Stimulated activated CD4-positive, alpha-beta T cell treated with anti-CD3 and anti-CD28 coated beads, Interleukin-1b, Interleukin-23, amount 100 ng/mL, for 24 hours (primary cell): ENCODE data around the gene ARAP1.

Source experiments
- DNase-seq, 4 experiments: peaks; one replicate each; pipeline ENCODE4 v3.0.0-alpha.2; 2020; ENCODE audit warnings: low read depth in 4 of 4, low spot score in 1 of 4

ARAP1 gene

DNA sequence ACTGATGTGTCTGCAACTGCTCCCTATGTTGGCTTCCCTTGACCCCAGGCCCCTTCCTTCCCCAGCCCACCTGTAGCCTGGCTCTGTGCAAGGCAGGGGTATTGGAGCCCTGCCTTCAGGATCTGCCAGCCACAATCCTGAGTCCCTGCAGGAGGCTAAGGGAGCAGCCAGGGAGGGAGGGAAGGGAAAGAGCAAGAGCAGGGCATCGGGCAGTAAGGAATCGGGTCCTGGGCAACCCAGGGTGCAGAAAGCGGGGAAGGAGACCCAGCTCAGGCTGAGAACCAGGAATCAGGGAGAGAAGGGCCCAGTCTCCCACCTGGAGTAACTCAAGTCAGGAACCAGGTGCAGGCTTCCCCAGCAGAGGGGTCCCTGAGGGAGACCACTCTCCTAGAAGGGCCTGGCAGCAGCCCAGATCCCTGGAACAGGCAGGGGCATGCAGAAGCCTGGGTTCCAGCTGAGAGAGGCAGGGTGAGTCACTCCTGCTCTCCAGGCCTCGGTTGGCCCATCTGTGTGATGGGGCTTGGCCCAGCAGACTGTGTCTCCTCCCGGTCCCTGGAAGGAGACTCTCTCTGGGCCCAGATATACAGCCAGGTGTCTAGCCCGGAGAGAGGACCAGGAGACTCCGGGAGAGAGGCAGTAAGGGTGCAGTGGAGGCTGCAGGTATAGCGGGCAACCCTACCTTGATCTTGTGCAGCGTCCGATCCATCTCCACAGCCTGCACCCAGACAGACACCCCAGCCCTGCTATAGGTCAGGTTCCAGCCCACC, 28.3 kb upstream of the ARAP1 start:
- DNase-seq = no peak

DNA sequence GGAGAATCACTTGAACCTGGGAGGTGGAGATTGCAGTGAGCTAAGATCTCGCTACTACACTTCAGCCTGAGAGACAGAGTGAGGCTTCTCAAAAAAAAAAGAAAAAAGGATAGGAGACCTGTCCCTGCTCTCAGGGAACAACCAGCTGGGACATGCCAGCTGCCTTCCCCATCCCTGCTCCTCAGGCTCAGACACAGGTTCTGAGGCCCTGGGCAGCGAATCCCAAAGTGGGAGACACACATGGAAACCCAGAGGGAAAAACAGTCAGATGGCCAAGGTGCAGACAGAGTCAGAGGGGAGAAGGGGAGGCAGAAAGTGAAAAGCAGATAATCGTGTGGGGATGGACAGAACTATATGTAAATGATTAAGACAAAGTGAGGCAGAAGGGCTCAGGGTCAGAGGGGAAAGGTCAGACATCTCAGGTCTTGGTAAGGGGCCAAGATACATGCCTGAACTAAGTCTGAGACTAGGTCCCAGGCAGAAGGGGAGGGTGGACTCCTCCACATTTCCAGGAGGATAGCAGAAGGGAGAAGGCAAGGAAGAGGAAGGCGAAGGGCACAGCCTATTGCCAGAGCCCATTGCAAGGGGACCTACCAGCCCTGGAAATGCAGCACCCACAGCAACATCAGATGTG, 27.4 kb upstream of the ARAP1 start:
- DNase-seq = no peak

DNA sequence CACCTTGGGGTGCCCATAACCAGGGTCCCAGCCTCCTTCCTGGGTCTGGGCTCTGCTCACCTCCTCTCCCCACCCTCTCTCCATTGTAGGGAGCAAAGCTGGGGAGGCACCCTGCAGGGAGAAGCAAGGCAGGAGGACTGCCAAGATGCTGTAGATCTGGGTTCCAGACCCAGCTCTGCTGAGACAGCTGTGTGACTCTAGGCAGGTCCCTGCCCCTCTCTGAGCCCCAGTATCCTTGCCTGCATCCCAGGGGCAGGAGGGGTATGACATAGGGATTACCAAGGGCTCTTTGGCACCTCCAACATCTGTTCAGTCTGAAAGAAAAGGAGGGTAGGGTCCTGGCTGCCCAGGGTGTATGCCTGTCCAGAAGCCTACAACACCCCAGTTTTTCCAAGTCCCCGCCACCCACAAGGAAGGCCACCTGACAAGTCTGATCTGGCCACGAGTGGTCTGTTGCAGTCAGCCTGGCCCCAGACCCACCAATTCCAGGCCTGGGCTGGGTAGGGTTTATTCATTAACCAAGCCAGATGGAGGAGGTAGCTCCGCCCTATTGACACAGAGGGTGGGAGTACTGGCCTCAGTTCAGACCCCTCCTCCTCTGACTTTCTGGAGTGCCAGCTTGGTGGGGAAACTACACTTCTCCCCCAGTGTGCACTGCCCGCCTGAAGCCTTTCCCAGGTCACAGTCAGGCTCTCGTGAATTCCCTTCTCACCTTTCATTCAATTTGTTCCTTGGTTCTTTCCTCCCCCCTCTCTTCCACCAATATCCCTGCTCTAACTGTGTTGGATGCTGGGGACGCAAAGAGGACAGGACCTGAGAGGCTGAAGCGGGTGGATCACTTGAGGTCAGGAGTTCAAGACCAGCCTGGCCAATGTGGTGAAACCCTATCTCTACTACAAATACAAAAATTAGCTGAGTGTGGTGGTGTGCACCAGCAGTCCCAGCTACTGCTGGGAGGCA, 26.6 kb upstream of the ARAP1 start:
- no peak for DNase-seq

DNA sequence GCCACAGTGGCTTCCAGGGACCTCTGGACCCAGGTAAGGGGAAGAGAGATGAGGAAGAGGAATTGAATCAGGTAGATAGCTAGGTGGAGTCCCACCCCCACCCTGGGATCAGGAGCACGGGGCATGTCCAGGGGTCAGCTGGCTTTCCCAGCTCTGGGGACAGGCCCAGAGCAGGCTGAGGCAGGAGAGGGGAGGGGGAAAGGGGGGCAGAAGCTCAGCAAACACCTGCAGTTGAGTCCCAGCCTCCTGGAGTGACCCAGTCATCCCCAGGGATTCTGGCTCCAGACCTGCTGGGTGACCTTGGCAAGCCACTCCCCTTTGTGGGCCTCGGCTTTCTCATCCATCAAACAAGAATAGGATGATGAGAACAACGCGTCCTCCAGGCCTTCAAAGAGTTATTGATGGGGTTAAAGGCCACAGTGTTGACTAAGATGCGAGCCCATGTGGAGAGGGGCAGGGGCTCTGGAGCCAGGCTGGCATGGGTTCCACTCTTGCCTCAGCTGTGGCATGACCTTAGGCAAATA, 25.6 kb upstream of the ARAP1 start:
- DNase-seq = no peak

DNA sequence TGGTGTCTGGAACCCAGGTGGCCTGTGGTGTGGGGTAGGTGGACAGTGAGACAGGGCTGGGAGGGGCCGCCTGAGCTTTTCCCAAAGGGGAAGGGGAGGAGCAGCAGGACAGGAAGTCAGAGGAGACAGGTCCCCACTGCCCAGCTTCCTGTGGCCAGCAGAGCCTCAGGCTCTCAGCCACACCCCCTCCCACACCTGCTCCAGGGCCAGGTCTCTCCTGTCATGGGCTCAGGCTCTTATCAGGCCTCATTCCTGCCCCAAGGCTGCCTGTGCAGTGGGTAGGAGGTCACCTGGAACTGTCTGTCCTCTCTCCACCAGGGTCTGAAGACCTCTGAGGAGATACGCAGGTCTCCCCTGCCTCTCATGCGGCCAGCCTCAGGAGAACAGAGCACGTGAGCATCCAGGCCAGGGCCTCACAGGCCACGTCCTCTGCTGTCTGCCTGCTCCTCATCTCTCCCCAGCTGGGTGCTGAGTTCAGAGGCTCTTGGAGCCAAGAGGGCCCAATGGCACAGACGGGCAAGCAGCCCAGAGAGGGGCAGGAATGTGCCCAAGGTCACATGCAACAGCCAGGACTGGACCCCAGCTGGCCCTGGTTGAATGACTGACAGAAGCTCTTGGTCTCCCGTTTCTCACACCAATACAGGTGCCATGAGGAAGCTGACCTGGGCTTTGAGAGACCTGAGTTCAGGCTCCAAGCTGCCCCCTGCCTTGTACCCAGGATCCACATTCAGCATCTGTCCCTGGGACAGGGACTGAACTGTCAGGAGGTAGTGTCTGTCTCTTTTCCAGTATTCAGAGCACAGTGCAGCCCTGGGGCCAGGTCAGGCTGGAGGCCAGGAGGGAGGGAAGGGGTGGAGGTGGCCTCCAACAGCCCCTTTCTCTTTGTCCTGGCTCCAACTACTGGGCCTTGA, 24.9 kb upstream of the ARAP1 start:
- DNase-seq = no peak

DNA sequence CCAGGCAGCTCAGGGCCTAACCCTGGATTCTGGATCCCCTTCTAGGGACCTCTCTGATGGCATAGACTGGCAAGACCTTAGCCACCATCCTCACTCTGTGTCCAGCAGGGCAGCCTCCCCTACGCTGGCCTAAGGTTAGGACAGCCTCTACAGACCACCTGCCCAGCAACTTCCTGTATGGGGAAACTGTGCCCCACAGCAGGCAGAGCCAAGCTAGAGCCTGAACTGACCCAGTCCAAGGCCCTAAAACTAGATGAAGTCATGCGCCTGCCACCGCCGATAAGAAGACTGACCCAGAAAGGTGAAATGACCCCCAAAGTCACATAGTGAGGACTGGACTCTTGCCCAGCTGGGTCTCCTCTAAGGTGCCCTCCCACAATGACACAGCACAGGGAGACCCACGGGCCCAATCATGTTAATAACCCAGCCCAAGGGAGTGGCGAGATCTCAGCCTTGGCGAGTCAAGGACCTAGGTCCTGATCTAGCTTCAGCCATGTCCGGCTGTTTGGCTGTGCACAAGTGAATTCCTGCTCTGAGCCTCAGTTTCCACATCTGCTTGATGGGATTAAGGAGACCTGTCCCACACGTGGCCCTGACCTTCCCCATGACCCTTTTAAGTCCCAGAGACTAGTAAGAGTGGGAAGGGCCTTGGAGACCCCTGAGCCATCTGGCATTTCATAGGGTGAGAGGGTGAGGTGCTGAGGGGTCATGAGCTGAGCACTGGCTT, 24.1 kb upstream of the ARAP1 start:
- no peak for DNase-seq

DNA sequence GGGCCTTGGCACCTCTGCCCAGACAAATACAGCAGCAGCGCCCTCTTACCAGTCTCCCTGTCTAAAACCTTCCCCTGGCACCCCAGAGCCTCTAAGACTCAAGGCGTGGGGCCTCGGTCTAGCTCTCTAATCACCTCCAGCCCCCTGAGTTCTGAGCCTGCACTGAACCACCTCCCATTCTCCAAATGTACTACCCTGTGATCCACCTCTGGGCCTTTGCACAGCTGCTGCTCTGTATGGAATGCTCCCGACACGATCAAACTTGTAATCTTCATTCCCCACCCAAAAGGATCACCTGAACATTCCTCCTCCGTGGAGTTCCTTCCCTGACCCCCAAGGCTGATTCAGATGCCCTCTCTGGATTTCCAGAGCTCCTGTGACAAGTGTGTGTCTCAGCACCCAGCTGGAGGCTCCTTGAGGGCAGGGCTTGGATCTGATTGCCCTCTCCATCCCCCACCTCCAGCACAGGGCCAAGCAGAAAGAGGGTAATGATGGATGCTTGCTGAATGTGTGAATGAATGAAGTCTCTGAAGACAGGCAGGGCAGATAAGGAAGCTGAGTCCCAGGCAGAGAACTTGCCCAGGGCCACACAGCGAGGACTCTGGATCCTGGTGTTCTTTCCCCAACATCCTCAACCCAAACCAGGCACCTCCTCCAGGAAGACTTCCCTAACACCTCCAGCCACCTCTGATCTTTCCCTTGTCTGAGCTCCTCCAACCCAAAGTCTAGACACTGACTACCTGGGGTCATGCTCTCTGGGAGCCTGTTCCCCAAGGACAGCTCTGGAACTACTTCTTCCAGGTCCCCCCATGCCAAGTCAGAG, 23.3 kb upstream of the ARAP1 start:
- no peak for DNase-seq

DNA sequence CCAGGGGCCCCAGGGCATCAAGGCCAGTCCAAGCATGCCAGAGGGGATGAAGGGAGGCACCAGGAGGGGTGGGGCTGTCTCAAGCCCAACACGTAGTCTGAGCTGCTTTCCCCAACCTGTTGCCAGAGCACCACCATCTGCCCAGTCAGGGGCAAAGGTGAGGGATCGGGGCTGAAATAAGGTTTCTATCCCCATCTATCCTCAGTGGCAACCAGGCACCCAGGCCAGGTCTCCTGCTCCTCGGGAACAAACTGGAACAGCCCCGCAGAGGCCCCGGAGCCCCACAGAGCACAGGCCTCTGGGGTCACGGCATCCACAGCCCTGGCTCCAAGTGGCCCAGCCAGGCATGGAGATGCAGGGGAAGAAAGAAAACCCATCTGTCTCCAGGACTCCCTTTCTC, 22.3 kb upstream of the ARAP1 start:
- DNase-seq = no peak

DNA sequence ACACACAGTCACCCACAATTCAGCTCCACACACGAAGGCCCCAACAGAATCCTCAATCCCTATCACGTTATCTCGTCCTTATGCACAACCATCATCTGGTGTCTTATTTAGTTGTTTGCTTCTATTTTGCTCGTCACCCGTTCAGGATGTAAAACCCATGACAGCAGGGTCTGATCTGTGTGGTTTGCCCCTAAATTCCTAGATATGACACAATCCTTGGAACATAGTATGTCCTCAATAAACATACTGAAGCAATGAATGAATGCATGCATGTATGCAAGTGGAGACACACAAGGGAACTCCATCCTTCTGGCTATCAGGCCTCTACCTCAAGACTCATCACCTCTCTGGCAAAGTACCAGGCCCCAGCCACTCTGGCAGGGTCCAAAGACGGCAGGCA, 21.5 kb upstream of the ARAP1 start:
- no peak for DNase-seq

DNA sequence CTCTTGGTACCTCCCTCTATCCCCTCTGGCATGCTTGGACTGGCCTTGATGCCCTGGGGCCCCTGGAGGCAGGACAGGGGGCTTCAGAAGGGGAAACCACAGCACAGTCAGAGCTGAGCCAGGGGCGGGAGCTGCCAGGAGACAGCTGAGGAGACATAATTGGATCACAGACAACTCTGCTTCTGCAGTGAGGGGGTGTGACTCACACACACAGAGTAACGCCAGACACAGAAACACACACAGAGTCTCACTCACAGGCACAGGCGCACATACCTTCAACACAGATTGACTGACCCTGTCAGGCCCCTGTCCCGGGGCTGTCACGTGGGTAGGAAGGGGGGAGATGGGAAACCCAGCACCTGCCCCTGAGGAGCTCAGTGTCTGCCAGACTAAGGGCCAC, 21.1 kb upstream of the ARAP1 start:
- DNase-seq = no peak

DNA sequence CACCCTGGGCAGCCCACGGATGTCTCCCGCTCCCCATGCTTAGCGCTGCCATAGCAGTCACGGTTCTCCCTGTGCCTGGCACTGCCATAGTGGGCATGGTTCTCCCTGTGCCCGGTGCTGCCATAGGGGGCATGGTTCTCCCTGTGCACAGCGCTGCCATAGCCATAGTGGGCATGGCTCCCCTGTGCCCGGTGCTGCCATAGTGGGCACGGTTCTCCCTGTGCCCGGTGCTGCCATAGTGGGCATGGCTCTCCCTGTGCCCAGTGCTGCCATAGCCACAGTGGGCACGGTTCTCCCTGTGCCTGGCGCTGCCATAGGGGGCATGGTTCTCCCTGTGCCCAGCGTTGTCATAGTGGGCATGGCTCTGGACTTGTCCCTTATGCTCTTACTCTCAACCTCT, 19.9 kb upstream of the ARAP1 start:
- DNase-seq = no peak

DNA sequence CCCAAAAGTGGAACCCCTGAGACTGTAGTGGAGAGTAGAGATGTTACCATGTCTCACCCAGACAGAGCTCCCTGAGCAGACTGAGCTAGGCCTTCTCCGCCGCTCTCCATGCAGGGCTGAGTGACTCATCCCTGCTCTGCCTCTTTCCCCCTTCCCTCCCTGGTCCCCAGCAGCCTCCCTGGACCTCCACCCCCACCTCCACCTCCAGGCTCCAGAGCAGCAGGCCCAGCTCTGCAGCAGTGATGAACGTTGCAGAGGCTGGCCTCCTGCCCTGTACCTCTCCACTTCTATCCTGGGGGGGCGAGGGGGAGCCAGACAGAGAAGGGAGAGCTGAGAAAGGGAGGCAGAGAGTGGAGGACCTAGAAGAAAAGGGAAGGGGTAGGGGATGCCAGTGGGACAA, 19.3 kb upstream of the ARAP1 start:
- no peak for DNase-seq

DNA sequence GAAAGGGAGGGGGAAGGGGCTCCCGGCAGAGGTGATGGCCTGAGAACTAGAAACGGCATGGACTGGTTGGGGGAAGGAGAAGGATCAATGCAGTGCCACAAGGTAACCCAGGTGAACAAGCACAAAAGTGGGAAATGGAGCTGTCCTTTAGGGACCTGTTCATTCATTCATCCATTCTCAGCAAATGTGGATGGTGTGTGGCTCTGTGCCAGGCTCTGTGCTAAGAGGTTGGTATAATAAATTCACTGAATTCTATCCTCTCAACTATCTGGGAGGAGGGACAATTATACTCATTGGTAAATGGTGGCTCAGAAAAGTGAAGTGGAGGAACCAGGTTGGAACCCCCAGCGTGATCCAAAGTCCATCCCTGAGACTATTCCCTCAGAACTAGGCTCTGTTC, 18.6 kb upstream of the ARAP1 start:
- DNase-seq = no peak

DNA sequence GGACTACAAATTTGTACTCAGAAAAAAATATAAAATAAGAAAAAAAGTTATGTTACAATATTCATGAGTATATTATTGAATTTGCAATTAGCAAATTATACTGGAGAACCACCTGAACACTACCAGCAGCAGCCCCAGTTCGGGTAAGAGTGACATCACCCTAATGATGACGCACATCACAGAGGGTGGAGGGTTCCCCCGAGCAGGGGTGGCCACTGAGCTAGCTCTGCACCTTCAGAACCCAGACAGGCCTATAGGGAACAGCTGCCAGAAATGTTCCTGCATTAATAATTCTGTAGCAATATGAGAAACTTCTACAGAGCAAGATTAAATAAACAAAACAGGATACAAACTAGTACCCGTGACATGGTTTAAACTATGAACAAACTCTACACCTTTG, 17.5 kb upstream of the ARAP1 start:
- DNase-seq = no peak

DNA sequence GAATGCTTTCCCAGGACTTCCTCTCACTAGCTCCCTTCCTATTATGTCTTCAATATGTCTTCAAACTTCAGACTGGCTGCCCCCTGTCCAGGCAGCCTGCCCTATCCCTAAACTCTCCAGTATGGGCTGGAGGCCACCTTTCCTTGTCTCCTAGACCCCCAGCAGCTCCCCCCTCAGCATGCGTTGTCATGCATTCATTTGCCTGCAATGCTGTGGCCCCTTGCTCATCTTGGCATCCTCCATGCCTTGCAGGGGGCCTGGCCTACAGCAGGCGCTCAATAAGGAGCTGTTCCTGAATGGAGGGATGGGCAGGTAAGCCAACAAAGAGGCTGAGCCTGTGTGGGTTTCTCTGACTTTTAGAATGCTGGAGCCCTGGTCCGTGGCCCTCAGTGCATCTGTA, 16.4 kb upstream of the ARAP1 start:
- no peak for DNase-seq

DNA sequence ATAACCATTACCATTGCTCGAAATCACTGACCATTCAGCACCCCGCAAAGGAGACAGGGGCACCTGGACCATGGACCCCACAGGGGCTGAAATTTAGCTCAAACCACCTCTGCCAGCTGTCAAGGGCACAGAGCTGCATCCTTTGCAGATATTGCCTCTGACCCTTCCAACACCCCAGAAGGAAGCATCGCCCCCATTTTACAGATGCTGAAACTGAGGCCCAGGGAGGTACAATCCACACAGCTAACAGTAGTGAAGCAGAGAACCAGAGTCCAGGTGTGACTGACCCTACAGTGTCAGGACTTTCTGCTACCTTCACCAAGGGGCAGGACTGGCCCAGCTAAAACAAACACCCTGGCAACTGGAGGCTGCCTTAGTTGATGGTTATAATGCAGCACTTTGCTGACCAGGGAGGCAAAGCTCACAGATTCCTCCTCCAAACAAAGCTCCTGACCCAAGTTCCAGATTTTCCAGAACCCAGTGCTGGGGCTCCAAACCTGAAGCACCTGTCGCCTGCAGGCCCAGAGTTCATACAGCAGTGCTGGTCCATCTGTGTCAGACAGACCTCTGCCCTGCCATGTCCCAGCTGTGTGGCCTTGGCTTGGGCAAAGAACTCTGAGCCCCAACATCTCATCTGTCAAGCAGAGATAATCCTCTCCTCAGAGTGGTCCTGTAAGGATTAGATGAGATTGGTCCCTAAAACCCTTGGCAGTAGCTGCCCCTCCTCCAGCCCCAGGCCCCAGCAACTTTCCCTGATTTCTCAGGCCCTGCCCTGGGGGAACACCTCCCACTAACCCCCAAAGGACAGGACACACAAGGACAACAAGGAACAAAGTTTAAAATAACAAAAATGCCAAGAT, 15.2 kb upstream of the ARAP1 start:
- no peak for DNase-seq

DNA sequence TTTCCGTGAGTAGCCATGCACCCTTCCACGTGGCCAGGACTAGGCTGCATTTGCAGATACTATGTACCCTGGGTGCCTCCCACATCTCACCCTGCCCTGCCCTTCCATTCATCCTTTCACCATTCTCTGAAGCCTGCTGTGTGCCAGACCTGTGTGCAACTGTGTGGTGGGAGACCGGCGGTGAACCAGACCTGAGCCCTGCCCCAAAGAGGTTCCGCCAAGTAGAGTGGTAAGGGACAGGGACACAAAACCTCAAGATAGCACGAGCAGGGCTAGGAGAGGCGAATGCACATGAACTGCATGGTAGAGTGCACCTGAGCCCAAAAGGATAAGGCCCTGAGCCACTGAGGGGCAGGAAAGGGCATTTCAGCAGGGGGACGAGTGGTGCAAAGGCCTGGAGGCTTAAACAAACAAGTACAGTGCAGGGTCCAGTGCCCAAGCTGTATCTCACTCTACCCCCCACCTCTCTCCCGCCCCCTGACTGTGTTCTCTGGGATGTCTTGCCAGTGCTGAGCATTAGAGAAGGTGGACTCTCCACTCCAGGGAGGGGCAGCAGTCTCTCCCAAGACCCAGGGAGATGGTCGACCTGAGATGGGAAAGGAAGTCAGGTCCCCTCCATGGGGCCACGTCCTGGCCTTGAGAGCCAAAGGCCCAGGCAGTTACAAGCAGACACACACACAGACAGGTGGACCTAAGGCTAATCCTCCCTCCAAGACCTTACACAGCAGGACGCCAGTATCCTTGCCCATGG, 14.1 kb upstream of the ARAP1 start:
- DNase-seq = no peak
